Stomach smooth muscle (tissue), 2 donors: ENCODE measurements around the gene EYA2.

Experiments used
- H3K27ac ChIP-seq: one replicate; pipeline ENCODE4 v1.7.0; 2013; ENCODE audit warnings: mild to moderate bottlenecking, low read length, inconsistent platforms
- H3K27me3 ChIP-seq, 2 donors: one replicate each; pipeline ENCODE4 v1.7.0; 2013; ENCODE audit warnings: low read length in 2 of 2; ENCODE audit not compliant: insufficient read depth in 2 of 2, control insufficient read depth in 1 of 2
- H3K36me3 ChIP-seq, 2 donors: one replicate each; pipeline ENCODE4 v1.7.0; 2013; ENCODE audit warnings: low read length in 2 of 2; ENCODE audit not compliant: control insufficient read depth in 2 of 2, insufficient read depth in 2 of 2
- H3K4me1 ChIP-seq: one replicate; pipeline ENCODE4 v1.7.0; 2013; ENCODE audit warnings: low read length; ENCODE audit not compliant: control insufficient read depth, insufficient read depth
- H3K4me3 ChIP-seq, 2 donors: one replicate each; pipeline ENCODE4 v1.7.0; 2013; ENCODE audit warnings: low read length in 2 of 2
- H3K9ac ChIP-seq, 2 donors: one replicate each; pipeline ENCODE4 v1.7.0; 2013; ENCODE audit warnings: low read length in 2 of 2, mild to moderate bottlenecking in 1 of 2
- H3K9me3 ChIP-seq, 2 donors: one replicate each; pipeline ENCODE4 v1.7.0; 2013; ENCODE audit warnings: low read length in 2 of 2; ENCODE audit not compliant: control insufficient read depth in 2 of 2
- donor health status: healthy.
- donor health status: Pancreatic carcinoma.

The EYA2 gene

DNA sequence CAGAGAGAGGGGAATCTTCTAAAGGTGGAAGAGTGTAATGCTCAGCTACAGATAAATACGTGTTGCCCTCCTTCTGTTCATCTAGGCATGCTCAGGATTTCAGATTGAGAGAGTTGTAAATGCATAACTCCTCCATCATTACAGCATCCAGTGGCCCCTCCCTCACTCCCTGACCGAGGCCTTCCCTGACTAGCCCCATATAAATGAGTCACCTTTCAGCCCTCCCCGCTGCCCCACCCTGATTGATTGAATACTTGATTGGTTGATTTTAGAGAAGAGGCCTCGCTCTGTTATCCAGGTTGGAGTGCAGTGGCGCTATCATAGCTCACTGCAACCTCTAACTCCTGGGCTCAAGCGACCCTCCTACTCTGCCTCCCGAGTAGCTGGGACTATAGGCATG lies 193.7 kb downstream of the EYA2 start:
- Histone ChIP-seq H3K4me1 (no peaks in the 10 kb centered on the region), H3K9ac (no peak overlapping the region), H3K4me3 (no peak overlapping the region), H3K9me3 (no peaks in the 10 kb centered on the region), H3K36me3 (no peaks in the 10 kb centered on the region), H3K27ac (no peak overlapping the region), H3K27me3 (peaks cover 0 to 2% of the 10 kb centered on the region in 2 donors)

DNA sequence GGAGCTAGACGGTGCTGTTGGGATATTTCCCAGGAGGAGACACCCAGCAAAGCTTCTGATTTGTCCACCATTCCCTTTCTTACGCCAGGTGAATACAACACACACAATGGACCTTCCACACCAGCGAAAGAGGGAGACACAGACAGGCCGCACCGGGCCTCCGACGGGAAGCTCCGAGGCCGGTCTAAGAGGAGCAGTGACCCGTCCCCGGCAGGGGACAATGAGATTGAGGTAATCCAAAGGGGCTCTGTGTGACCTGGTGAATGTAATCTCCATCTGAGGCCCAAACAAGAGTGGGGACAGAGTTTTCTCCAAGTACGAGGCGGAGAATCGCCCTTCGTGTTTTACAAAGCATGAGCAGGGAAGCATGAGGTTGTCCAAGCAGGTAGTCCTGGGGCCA lies 194.5 kb downstream of the EYA2 start:
- Histone ChIP-seq H3K9ac (no peak overlapping the region), H3K4me1 (no peaks in the 10 kb centered on the region), H3K4me3 (no peak overlapping the region), H3K27ac (no peak overlapping the region), H3K27me3 (peaks cover 0 to 2% of the 10 kb centered on the region in 2 donors), H3K36me3 (no peaks in the 10 kb centered on the region), H3K9me3 (no peaks in the 10 kb centered on the region)

GRCh38 chr20:47090835-47091234 lies 196.2 kb downstream of the EYA2 start:
- peaks cover 0 to 4% of the 10 kb centered on the region in 2 donors for H3K9me3 ChIP-seq
- no peak overlapping the region for H3K9ac ChIP-seq
- peaks cover 0 to 2% of the 10 kb centered on the region in 2 donors for H3K27me3 ChIP-seq
- H3K4me3 ChIP-seq: no peak overlapping the region
- H3K36me3 ChIP-seq: no peaks in the 10 kb centered on the region
- no peak overlapping the region for H3K27ac ChIP-seq
- no peaks in the 10 kb centered on the region for H3K4me1 ChIP-seq

DNA sequence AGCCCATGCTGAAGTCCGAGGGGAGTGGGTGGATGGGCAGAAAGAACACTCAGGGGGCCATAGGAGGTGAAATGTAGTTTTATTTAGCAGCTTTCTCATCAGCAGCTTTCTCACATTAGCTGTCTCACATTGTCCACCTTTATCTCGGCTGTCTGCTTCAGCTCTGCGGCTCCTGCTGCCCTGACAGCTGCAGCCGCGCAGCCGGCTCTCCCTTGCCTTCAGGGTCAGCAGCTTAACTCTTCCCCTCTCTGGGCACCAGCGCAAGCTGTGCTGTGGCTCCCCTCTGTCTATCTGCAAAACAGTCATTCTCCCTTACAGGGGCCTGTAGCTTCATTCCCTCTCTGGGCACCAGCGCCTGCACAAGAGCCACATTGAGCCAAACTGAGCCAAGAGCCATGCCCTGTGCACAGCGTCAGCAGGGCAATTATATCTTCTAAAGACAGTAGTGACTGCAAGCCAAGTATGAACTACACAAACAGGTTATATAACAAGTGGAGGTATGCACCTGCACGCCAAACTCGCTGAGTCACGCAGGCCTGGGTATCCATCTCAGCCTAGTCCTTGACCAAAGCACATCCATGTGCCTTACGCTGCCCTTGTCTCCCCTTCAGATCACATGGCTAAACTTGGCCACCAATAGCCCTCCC lies 198.8 kb downstream of the EYA2 start:
- Histone ChIP-seq H3K4me3 (no peak overlapping the region), H3K9ac (no peak overlapping the region), H3K4me1 (no peaks in the 10 kb centered on the region), H3K9me3 (peaks cover 3 to 4% of the 10 kb centered on the region in 2 donors), H3K27me3 (no peaks in the 10 kb centered on the region), H3K27ac (no peak overlapping the region), H3K36me3 (no peaks in the 10 kb centered on the region)

DNA sequence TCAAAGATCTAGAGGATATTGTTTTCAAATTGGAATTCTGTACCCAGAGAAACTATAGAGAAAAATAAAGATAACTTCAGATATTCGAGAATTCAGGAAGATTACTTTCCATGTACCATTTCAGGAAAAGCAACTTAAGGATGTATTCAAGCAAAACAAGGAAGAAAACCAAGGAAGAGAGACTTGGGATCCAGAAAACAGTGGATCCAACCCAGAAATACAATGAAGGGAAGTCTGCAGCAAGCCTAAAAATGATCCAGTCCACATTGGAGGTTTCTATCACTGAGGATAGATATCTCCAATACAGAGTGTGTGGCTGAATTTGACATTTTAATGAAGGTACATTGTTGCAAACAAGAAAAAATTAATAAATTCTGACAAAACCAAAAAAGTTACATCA lies 201.0 kb downstream of the EYA2 start:
- Histone ChIP-seq H3K4me1 (no peaks in the 10 kb centered on the region), H3K9me3 (peaks cover 4 to 5% of the 10 kb centered on the region in 2 donors)

GRCh38 chr20:47097691-47098622 lies 203.3 kb downstream of the EYA2 start:
- H3K27ac ChIP-seq: no peak overlapping the region
- peaks cover 4 to 8% of the 10 kb centered on the region in 2 donors for H3K9me3 ChIP-seq
- H3K4me3 ChIP-seq: no peak overlapping the region
- no peak overlapping the region for H3K9ac ChIP-seq
- H3K4me1 ChIP-seq: no peaks in the 10 kb centered on the region
- no peaks in the 10 kb centered on the region for H3K36me3 ChIP-seq
- peaks cover 0 to 2% of the 10 kb centered on the region in 2 donors for H3K27me3 ChIP-seq

More for the DNA sequence above, 201.0 kb downstream of the EYA2 start:
- Histone ChIP-seq H3K27ac (no peak overlapping the region), H3K4me3 (no peak overlapping the region), H3K9ac (no peak overlapping the region), H3K27me3 (peaks cover 0 to 2% of the 10 kb centered on the region in 2 donors), H3K36me3 (no peaks in the 10 kb centered on the region)

GRCh38 chr20:47099093-47099492 lies 204.4 kb downstream of the EYA2 start:
- Histone ChIP-seq H3K27me3 (peaks cover 0 to 2% of the 10 kb centered on the region in 2 donors), H3K4me1 (no peaks in the 10 kb centered on the region), H3K36me3 (no peaks in the 10 kb centered on the region), H3K9me3 (peaks cover 4 to 11% of the 10 kb centered on the region in 2 donors), H3K27ac (no peak overlapping the region), H3K9ac (no peak overlapping the region), H3K4me3 (no peak overlapping the region)

DNA sequence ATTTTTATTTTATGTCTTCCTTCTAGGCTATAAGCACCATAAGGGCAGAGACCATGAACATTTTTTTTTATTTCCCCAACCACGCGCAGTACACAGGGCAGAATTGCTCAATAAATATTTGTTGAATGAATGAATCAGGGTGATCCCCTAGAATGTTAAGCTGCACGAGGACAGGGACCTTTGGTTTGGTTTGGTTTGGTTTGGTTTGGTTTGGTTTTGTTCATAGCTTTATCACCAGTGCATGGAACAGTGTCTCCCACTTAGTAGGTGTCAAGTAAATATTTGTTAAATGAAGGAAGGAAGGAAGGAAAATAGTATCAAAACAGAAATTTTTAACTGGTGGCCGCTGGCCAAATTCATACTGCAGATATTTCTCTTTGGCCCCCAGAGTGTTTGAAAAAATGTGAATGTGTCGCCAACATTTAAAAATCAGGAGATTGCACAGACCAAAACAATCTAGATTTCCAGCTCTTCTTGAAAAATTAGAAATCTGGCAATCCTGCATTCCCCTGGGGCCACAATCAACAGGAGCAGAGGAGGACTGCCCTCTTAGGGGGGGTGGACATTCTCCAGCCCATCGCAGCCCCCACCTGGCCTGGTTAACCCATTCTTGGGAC lies 205.3 kb downstream of the EYA2 start:
- Histone ChIP-seq H3K4me3 (no peak overlapping the region), H3K9ac (no peak overlapping the region), H3K36me3 (no peaks in the 10 kb centered on the region), H3K4me1 (no peaks in the 10 kb centered on the region), H3K9me3 (peaks cover 0 to 11% of the 10 kb centered on the region in 2 donors), H3K27ac (no peak overlapping the region), H3K27me3 (peaks cover 0 to 2% of the 10 kb centered on the region in 2 donors)

DNA sequence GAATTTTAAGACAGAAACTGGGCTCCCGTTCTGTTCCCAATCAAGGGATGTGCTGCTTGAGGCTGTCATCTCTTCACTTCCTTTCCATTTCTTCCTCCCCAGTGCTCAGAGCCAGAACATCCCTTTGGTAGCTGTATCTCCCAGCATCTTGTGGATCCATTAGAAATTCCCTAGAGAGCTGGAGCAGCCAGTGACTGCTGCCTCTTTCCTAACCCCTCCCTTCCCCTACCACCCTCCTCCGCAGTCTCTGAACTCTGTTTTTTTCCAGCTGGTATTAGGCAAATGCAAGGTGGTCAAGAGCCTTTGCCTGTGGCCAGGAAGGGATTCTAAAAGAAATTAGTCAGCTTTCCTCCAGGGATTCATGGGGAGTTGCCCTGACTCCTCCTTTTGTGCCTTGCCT lies 208.0 kb downstream of the EYA2 start:
- Histone ChIP-seq H3K9me3 (peaks cover 0 to 11% of the 10 kb centered on the region in 2 donors), H3K27ac (no peak overlapping the region), H3K4me3 (no peak overlapping the region), H3K27me3 (peaks cover 0 to 2% of the 10 kb centered on the region in 2 donors), H3K9ac (no peak overlapping the region), H3K36me3 (no peaks in the 10 kb centered on the region), H3K4me1 (no peaks in the 10 kb centered on the region)

DNA sequence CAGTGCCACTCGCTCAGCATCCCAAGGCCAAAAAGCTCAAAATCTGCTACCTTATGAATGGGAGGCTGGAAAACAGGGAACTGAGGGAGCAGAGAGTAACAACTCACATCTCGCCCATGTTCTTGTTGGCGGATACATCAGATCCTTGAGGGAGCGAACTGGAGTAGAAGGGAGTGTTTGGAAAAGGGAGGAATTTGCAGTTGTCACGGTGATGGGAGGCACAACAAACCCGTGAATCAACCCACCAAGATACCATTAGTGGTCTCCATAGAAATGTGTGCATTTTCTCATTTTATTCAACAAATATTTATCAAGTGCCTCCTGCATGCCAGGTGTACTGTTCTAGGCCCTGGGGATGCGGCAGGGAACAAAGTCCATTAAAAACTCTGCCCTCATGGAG lies 212.1 kb downstream of the EYA2 start:
- Histone ChIP-seq H3K27me3 (no peaks in the 10 kb centered on the region), H3K9me3 (peaks cover 5 to 7% of the 10 kb centered on the region in 2 donors), H3K27ac (no peak overlapping the region), H3K36me3 (no peaks in the 10 kb centered on the region), H3K4me3 (no peak overlapping the region), H3K9ac (no peak overlapping the region), H3K4me1 (no peaks in the 10 kb centered on the region)
